Activated naive CD4-positive, alpha-beta T cell treated with anti-CD3 and anti-CD28 coated beads, Interleukin-2, amount 50 U/mL, for 24 hours (primary cell): ENCODE results near the gene MORC1.
"Not testable (repeated sequence)": the region's sequence is repeated elsewhere in the genome, so short reads cannot be mapped to it uniquely, and the experiment has no call there.

Experiments used
- H3K27ac Mint-ChIP-seq: one replicate; pipeline ENCODE4 v1.8.0; 2021; ENCODE audit warnings: mild to moderate bottlenecking, mixed read lengths
- H3K27me3 Mint-ChIP-seq: one replicate; pipeline ENCODE4 v1.8.0; 2021; ENCODE audit warnings: mixed read lengths
- H3K36me3 Mint-ChIP-seq: one replicate; pipeline ENCODE4 v1.8.0; 2021; ENCODE audit warnings: mixed read lengths
- H3K4me1 Mint-ChIP-seq: one replicate; pipeline ENCODE4 v1.8.0; 2021; ENCODE audit warnings: mixed read lengths
- H3K4me3 Mint-ChIP-seq: one replicate; pipeline ENCODE4 v1.8.0; 2021; ENCODE audit warnings: mild to moderate bottlenecking, mixed read lengths
- H3K9me3 Mint-ChIP-seq: one replicate; pipeline ENCODE4 v1.8.0; 2021; ENCODE audit warnings: mixed read lengths

The MORC1 gene, protein sequence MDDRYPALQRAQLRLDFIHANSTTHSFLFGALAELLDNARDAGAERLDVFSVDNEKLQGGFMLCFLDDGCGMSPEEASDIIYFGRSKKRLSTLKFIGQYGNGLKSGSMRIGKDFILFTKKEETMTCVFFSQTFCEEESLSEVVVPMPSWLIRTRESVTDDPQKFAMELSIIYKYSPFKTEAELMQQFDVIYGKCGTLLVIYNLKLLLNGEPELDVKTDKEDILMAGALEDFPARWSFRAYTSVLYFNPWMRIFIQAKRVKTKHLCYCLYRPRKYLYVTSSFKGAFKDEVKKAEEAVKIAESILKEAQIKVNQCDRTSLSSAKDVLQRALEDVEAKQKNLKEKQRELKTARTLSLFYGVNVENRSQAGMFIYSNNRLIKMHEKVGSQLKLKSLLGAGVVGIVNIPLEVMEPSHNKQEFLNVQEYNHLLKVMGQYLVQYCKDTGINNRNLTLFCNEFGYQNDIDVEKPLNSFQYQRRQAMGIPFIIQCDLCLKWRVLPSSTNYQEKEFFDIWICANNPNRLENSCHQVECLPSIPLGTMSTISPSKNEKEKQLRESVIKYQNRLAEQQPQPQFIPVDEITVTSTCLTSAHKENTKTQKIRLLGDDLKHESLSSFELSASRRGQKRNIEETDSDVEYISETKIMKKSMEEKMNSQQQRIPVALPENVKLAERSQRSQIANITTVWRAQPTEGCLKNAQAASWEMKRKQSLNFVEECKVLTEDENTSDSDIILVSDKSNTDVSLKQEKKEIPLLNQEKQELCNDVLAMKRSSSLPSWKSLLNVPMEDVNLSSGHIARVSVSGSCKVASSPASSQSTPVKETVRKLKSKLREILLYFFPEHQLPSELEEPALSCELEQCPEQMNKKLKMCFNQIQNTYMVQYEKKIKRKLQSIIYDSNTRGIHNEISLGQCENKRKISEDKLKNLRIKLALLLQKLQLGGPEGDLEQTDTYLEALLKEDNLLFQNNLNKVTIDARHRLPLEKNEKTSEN

GRCh38 chr3:109117939-109118338 is at the start of gene MORC1:
Gene MORC1 (minus strand): TSS chr3:109118134. CDS start chr3:109118059, 75 bp downstream.
- Mint-ChIP-seq H3K27ac (no peak within 1 kb of the TSS), H3K9me3 (no peaks in the 10 kb centered on the region), H3K4me1 (no peaks in the 10 kb centered on the region), H3K36me3 (no peaks in the 10 kb centered on the region), H3K27me3 (peaks cover 2% of the 10 kb centered on the region), H3K4me3 (no peak within 1 kb of the TSS)

DNA sequence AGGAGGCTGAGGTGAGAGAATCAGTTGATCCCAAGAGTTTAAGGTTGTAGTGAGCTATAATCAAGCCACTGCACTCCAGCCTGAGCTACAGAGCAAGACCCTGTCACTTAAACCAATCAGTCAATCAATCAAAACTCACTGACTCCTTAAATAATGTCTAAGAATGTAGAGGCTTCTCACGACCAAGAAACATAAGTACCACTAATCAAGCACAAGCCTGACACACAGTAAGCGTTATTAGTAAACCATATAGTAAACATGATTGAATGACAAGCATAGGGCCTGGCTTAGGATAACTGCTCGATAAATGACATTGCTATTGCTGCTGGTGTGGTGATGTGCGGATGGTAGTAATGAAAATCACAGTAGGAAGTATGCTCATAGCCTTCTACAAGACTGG is 48.0 kb upstream of the MORC1 start:
- no peaks in the 10 kb centered on the region for H3K9me3 Mint-ChIP-seq
- H3K27me3 Mint-ChIP-seq = peaks cover 5% of the 10 kb centered on the region
- no peaks in the 10 kb centered on the region for H3K36me3 Mint-ChIP-seq
- no peak overlapping the region for H3K27ac Mint-ChIP-seq
- H3K4me1 Mint-ChIP-seq = no peaks in the 10 kb centered on the region
- no peak overlapping the region for H3K4me3 Mint-ChIP-seq

- H3K4me1 Mint-ChIP-seq = no peaks in the 10 kb centered on the region
- H3K27ac Mint-ChIP-seq = no peak overlapping the region
- H3K9me3 Mint-ChIP-seq = peaks cover 5% of the 10 kb centered on the region
- H3K36me3 Mint-ChIP-seq = no peaks in the 10 kb centered on the region
- peaks cover 7% of the 10 kb centered on the region for H3K27me3 Mint-ChIP-seq
- H3K4me3 Mint-ChIP-seq = no peak overlapping the region
These were observed 43.7 kb upstream of the MORC1 start for GRCh38 chr3:109161487-109162123.

DNA sequence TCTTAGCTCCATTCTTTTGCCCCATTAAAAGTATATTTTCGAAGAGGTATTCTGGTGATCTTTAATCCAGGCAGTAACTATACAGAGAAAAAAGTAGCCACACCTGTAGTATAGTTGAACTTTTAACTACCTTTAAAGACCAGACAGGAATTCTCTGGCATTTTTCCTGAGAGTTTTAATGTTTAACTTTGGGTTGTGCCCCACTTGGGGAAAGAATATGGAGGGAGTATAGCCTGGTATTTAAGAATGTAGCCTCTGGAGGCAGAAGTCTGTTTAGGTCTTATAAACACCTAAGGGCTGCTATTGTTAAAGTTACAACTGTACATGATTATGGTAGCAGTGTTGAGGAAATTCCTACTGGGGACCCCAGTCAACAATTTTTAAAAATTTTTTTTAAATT is 37.9 kb upstream of the MORC1 start:
- H3K4me1 Mint-ChIP-seq = no peaks in the 10 kb centered on the region
- no peak overlapping the region for H3K27ac Mint-ChIP-seq
- H3K4me3 Mint-ChIP-seq = no peak overlapping the region
- H3K27me3 Mint-ChIP-seq = peaks cover 2% of the 10 kb centered on the region
- H3K36me3 Mint-ChIP-seq = no peaks in the 10 kb centered on the region
- H3K9me3 Mint-ChIP-seq = peaks cover 5% of the 10 kb centered on the region

DNA sequence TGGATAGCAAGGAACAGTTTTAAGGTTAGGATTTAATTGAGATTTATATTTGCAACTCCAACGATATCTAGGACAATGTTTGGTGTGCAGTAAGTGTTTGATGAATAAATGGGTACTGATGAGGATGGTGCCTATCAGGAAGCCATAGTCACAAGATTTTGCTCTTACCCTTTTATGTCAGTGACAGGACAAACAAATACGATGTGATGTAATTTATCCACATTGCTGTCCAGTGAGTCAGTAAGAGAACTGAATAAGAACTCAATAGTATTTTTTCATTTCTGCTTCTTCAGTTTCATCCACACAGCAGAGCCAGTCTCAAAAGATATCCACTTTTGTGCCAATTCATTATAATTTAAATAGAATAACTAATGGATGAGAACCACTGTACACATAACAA is 37.0 kb upstream of the MORC1 start:
- Mint-ChIP-seq H3K27ac (no peak overlapping the region), H3K4me1 (no peaks in the 10 kb centered on the region), H3K9me3 (peaks cover 5% of the 10 kb centered on the region), H3K27me3 (peaks cover 1% of the 10 kb centered on the region), H3K4me3 (no peak overlapping the region), H3K36me3 (no peaks in the 10 kb centered on the region)

GRCh38 chr3:109152320-109152719 is 34.4 kb upstream of the MORC1 start:
- no peaks in the 10 kb centered on the region for H3K4me1 Mint-ChIP-seq
- no peak overlapping the region for H3K4me3 Mint-ChIP-seq
- H3K9me3 Mint-ChIP-seq = no peaks in the 10 kb centered on the region
- no peaks in the 10 kb centered on the region for H3K27me3 Mint-ChIP-seq
- H3K36me3 Mint-ChIP-seq = no peaks in the 10 kb centered on the region
- H3K27ac Mint-ChIP-seq = no peak overlapping the region

GRCh38 chr3:109149078-109149477 is 31.1 kb upstream of the MORC1 start:
- H3K27me3 Mint-ChIP-seq = peaks cover 2% of the 10 kb centered on the region
- H3K9me3 Mint-ChIP-seq = peaks cover 5% of the 10 kb centered on the region

DNA sequence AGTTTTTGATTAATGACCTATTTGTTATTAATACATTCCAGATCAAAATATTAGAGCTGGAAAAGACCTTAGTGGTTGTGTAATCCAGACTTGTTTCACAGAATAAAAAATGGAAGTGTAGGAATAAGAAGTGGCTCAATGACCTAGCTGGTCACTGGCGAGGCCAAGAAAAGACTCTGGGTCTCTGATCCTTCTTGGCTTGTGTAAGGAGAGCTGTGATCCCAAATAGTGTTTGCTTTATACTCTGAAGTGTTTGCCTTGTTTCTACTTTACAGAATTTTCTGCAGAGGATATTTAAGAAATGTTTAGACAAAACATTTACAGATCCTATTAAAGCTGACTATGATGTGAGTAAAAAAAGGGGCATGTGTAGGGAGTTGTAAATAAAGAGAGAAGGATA is 25.7 kb upstream of the MORC1 start:
- Mint-ChIP-seq H3K9me3 (peaks cover 5% of the 10 kb centered on the region), H3K4me3 (no peak overlapping the region), H3K27ac (no peak overlapping the region), H3K4me1 (no peaks in the 10 kb centered on the region), H3K27me3 (peaks cover 6% of the 10 kb centered on the region), H3K36me3 (no peaks in the 10 kb centered on the region)

More at GRCh38 chr3:109149078-109149477, 31.1 kb upstream of the MORC1 start:
- Mint-ChIP-seq H3K36me3 (no peaks in the 10 kb centered on the region), H3K4me1 (no peaks in the 10 kb centered on the region), H3K4me3 (no peak overlapping the region), H3K27ac (no peak overlapping the region)

- Mint-ChIP-seq H3K36me3 (no peaks in the 10 kb centered on the region), H3K4me3 (no peak overlapping the region), H3K9me3 (no peaks in the 10 kb centered on the region), H3K4me1 (no peaks in the 10 kb centered on the region), H3K27me3 (peaks cover 6% of the 10 kb centered on the region), H3K27ac (no peak overlapping the region)
These were observed 22.4 kb upstream of the MORC1 start for GRCh38 chr3:109140318-109140717.

DNA sequence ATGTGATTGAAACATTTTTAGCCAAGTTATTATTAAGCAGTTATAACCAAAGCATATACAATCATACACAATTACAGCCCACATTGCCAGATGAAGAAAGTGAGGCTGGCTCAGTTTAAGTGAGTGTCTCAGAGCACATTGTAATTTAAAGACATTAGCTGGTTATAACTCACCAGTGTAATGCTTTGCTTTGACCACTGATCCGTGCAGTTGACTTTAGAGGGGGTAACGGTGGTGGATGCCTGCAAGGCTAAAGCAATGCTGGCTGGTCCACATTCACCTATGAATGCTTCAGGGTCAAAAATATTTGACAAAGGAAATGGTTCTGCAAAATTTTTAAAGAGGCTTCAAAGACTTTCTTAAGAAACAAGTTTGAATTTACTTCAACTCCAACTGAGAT is 19.8 kb upstream of the MORC1 start:
- H3K36me3 Mint-ChIP-seq = no peaks in the 10 kb centered on the region

DNA sequence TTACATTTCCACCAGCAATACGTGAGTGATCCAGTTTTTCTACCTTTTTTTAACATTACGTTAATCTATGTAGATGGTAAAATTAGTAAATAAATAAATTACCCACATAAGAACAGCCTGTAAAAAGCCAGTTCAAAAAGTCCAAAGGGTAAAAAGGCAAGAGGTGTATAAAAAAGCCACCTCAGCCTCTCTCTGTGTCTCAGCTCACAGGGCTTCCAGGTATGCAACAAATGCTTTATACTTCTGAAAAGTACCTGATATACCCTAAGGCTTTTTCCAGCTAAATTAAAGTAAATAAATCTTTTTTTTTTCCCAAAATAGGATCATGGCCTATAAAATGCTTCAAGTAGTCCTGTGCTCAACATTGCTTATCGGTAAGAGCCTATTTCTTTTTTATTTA is 18.6 kb upstream of the MORC1 start, which contains the start of gene C3orf85:
TSS of gene C3orf85 (plus strand) at position 197 of the 400 bp plus-strand sequence. CDS start at position 326, 129 bp downstream.
- Mint-ChIP-seq H3K4me1 (no peaks in the 10 kb centered on the region), H3K9me3 (no peaks in the 10 kb centered on the region), H3K4me3 (no peak within 1 kb of the TSS), H3K27me3 (peaks cover 1% of the 10 kb centered on the region), H3K27ac (no peak within 1 kb of the TSS), H3K36me3 (no peaks in the 10 kb centered on the region)

More for the DNA sequence above, 19.8 kb upstream of the MORC1 start:
- H3K9me3 Mint-ChIP-seq = no peaks in the 10 kb centered on the region
- no peak overlapping the region for H3K27ac Mint-ChIP-seq
- H3K4me1 Mint-ChIP-seq = no peaks in the 10 kb centered on the region
- H3K4me3 Mint-ChIP-seq = no peak overlapping the region
- peaks cover 1% of the 10 kb centered on the region for H3K27me3 Mint-ChIP-seq

DNA sequence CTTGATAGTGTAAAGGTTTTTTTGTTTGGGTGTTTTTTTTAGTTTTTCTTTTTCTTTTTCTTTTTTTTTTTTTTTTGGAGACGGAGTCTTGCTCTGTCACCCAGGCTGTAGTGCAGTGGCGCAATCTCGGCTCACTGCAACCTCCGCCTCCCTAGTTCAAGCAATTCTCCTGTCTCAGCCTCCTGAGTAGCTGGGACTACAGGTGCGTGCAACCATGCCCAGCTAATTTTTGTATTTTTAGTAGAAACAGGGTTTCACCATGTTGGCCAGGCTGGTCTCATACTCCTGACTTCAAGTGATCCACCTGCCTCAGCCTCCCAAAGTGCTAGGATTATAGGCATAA is 15.5 kb upstream of the MORC1 start:
- not testable (repeated sequence) for H3K27ac Mint-ChIP-seq, H3K9me3 Mint-ChIP-seq, H3K4me3 Mint-ChIP-seq, H3K36me3 Mint-ChIP-seq, H3K27me3 Mint-ChIP-seq, H3K4me1 Mint-ChIP-seq

DNA sequence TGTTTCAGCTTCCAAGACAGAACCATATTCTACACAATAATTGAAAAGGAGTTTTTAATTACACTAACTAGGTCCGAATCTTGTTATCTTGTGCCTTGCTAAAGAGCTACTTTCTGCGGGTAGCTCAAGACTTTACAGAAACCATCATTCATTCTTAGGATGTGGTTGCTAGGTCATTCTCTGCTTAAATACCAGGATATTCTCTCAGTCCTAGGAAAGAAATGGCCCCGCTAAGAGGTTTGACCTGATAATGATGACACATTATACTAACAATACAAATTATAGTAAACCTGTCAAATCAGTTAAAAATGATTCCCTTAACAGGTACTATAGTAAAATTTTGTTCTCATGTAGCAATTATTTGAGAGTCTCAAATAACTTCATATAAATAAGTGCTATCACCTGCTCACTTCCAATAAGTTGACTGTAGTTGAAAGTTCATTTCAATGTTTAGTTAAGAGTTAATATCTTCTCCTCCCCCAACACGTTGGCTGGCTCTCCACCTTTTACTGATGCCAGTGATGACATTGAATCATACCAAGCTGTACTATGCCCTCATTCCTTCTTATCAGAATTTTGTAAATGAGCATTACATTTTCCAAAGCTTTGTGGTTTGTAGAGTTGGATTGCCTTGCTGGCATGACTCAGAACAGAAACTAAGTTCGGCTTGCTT is 15.0 kb upstream of the MORC1 start:
- no peak overlapping the region for H3K4me3 Mint-ChIP-seq
- H3K4me1 Mint-ChIP-seq = no peaks in the 10 kb centered on the region
- H3K27me3 Mint-ChIP-seq = peaks cover 5% of the 10 kb centered on the region
- H3K9me3 Mint-ChIP-seq = no peaks in the 10 kb centered on the region
- no peak overlapping the region for H3K27ac Mint-ChIP-seq
- no peaks in the 10 kb centered on the region for H3K36me3 Mint-ChIP-seq

DNA sequence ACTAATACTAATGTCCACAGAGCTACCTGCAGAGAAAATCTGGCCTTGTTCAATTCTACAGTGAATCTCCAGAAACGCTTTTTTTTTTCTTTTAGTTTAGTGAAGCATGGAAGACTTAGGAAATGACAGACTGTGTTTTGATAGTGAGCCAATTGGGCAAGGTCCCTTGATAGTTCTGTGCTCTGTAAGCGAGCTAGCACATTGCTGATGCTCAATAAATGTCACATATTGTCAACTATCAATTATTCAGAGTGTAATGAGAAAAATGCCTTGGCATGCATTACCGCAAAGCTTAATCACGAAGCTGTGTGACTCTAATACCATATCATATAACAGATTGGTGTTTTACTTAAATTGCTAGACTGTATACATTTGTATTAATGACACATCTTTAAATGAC is 13.3 kb upstream of the MORC1 start:
- H3K27me3 Mint-ChIP-seq = peaks cover 5% of the 10 kb centered on the region
- H3K4me3 Mint-ChIP-seq = no peak overlapping the region
- no peak overlapping the region for H3K27ac Mint-ChIP-seq
- no peaks in the 10 kb centered on the region for H3K9me3 Mint-ChIP-seq
- H3K36me3 Mint-ChIP-seq = no peaks in the 10 kb centered on the region
- no peaks in the 10 kb centered on the region for H3K4me1 Mint-ChIP-seq

- H3K4me3 Mint-ChIP-seq = no peak overlapping the region
- H3K4me1 Mint-ChIP-seq = no peaks in the 10 kb centered on the region
- H3K27ac Mint-ChIP-seq = no peak overlapping the region
- H3K36me3 Mint-ChIP-seq = no peaks in the 10 kb centered on the region
- peaks cover 5% of the 10 kb centered on the region for H3K27me3 Mint-ChIP-seq
- H3K9me3 Mint-ChIP-seq = no peaks in the 10 kb centered on the region
These were observed 9.6 kb upstream of the MORC1 start for GRCh38 chr3:109127553-109127952.
